Measurements from ENCODE around the gene HIGD1B. TPM values are rescaled to one million over a fixed set of nuclear protein-coding genes. Genes with fewer than 3 reads are reported as not detected.

HIGD1B gene
- total and polyA plus RNA-seq, 10 of the 15 experiments (the other 5 are each of a cell fraction or from before 2014, with no cell fraction given): 1.0 TPM; not detected in 9

DNA sequence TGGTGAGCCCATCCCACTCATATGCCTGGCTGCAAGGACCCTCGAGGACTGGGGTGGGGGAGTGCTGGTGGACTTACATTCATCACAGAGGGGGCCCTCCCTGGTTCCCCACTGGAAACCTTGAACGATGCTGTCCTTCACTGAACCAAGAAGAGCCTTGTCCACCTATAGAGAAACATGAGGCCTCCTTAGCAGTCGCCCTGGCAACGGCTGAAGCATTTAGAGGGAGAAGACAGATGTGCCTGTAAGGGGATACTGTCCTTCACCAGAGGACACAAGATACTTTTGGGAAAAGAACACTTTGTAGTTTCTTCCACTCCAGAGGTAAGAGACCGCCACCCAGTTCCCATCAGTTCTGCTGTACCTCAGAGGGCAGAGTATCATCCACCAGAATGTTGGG, 6.5 kb downstream of the HIGD1B start:
- no peaks in the 10 kb centered on the region for H4K20me1 ChIP-seq (ENCODE audit: control insufficient read depth, insufficient read depth)
- no peaks in the 10 kb centered on the region for H3K9me3 ChIP-seq (replicated peaks; ENCODE audit: control insufficient read depth, insufficient read depth, low read length)
- DNase-seq (ENCODE audit: low read depth, low spot score): no peak
- in situ Hi-C loops (cut with MboI): loop anchor here (25.0 kb wide), 1 partner anchor 1642 kb away; the partner anchor contains the start of gene TMEM106A
- ChIA-PET RAD21 (ENCODE audit: unreplicated experiment) (no interaction called here), CTCF (no interaction called here), SMC1A (ENCODE audit: uncharacterized antibody, unreplicated experiment) (no interaction called here), POLR2A (no interaction called here)
- no peak overlapping the region for H2AFZ ChIP-seq (ENCODE audit: control insufficient read depth, low read depth, low read length)
- H3K27ac ChIP-seq (ENCODE audit: control insufficient read depth, insufficient read depth): no peak overlapping the region
- no peak overlapping the region for H3K4me2 ChIP-seq (ENCODE audit: control insufficient read depth, insufficient read depth)
- H3K4me3 ChIP-seq: no peak overlapping the region
- WGBS (ENCODE audit: insufficient coverage, insufficient replicate concordance, low lambda C conversion rate, missing lambda C conversion rate): 94% methylated on average over 5 of the region's 5 CpGs
- intact Hi-C loops (cut with micrococcal nuclease; ENCODE audit: unreplicated experiment): no loop called here
- peaks cover 37 to 39% of the 10 kb centered on the region in 2 experiments for H3K36me3 ChIP-seq (ENCODE audit: control insufficient read depth in 2 of 2, insufficient read depth in 2 of 2, low read length in 1 of 2)
- no peaks in the 10 kb centered on the region for H3K79me2 ChIP-seq (ENCODE audit: control insufficient read depth, insufficient read depth, low read length)
- H3K9ac ChIP-seq (ENCODE audit: control insufficient read depth, insufficient read depth, low read length): no peak overlapping the region
- TF ChIP-seq ZNF207 (IDR thresholded peaks at IDR 0.05; ENCODE audit: borderline replicate concordance) (no peak), SIN3A (IDR thresholded peaks at IDR 0.05; ENCODE audit: low read depth, low read length) (no peak), BCL11A (IDR thresholded peaks at IDR 0.05; ENCODE audit: low read depth, low read length) (no peak), NFXL1 (IDR thresholded peaks at IDR 0.05; ENCODE audit: borderline replicate concordance) (no peak), CEBPB (IDR thresholded peaks at IDR 0.05; ENCODE audit: borderline replicate concordance in 1 of 2, low read depth in 2 of 2, low read length in 2 of 2) (no peak), CBFB (IDR thresholded peaks at IDR 0.05; ENCODE audit: low read depth) (no peak), EGR1 (IDR thresholded peaks at IDR 0.05; ENCODE audit: borderline replicate concordance in 1 of 2, low read depth in 2 of 2, low read length in 2 of 2) (no peak), HDAC6 (IDR thresholded peaks at IDR 0.05; ENCODE audit: unreplicated experiment) (no peak), RFX5 (IDR thresholded peaks at IDR 0.05; ENCODE audit: low read depth, low read length) (no peak), IRF4 (IDR thresholded peaks at IDR 0.05; ENCODE audit: low read depth, low read length) (no peak)
- TF ChIP-seq, protein P1, sequence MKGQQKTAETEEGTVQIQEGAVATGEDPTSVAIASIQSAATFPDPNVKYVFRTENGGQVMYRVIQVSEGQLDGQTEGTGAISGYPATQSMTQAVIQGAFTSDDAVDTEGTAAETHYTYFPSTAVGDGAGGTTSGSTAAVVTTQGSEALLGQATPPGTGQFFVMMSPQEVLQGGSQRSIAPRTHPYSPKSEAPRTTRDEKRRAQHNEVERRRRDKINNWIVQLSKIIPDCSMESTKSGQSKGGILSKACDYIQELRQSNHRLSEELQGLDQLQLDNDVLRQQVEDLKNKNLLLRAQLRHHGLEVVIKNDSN (IDR thresholded peaks at IDR 0.05; ENCODE audit: borderline replicate concordance, extremely low read length, insufficient read depth, low read depth, low read length): no peak
- TF ChIP-seq, protein P2, sequence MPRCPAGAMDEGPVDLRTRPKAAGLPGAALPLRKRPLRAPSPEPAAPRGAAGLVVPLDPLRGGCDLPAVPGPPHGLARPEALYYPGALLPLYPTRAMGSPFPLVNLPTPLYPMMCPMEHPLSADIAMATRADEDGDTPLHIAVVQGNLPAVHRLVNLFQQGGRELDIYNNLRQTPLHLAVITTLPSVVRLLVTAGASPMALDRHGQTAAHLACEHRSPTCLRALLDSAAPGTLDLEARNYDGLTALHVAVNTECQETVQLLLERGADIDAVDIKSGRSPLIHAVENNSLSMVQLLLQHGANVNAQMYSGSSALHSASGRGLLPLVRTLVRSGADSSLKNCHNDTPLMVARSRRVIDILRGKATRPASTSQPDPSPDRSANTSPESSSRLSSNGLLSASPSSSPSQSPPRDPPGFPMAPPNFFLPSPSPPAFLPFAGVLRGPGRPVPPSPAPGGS (IDR thresholded peaks at IDR 0.05; ENCODE audit: borderline replicate concordance, insufficient read depth, low read depth, low read length, poor library complexity, severe bottlenecking): no peak
- TF ChIP-seq, protein P3, sequence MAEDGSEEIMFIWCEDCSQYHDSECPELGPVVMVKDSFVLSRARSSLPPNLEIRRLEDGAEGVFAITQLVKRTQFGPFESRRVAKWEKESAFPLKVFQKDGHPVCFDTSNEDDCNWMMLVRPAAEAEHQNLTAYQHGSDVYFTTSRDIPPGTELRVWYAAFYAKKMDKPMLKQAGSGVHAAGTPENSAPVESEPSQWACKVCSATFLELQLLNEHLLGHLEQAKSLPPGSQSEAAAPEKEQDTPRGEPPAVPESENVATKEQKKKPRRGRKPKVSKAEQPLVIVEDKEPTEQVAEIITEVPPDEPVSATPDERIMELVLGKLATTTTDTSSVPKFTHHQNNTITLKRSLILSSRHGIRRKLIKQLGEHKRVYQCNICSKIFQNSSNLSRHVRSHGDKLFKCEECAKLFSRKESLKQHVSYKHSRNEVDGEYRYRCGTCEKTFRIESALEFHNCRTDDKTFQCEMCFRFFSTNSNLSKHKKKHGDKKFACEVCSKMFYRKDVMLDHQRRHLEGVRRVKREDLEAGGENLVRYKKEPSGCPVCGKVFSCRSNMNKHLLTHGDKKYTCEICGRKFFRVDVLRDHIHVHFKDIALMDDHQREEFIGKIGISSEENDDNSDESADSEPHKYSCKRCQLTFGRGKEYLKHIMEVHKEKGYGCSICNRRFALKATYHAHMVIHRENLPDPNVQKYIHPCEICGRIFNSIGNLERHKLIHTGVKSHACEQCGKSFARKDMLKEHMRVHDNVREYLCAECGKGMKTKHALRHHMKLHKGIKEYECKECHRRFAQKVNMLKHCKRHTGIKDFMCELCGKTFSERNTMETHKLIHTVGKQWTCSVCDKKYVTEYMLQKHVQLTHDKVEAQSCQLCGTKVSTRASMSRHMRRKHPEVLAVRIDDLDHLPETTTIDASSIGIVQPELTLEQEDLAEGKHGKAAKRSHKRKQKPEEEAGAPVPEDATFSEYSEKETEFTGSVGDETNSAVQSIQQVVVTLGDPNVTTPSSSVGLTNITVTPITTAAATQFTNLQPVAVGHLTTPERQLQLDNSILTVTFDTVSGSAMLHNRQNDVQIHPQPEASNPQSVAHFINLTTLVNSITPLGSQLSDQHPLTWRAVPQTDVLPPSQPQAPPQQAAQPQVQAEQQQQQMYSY (CRISPR knock-in tag; IDR thresholded peaks at IDR 0.05): no peak
- H3K27me3 ChIP-seq (replicated peaks in 1 of 2; ENCODE audit: control insufficient read depth in 2 of 2, insufficient read depth in 2 of 2, low read length in 1 of 2): no peaks in the 10 kb centered on the region
- no peaks in the 10 kb centered on the region for H3K4me1 ChIP-seq (ENCODE audit: control insufficient read depth, insufficient read depth, low read length)
- no peak for FAIRE-seq
- BruUV-seq (replicated peaks): no TSS peak
- ATAC-seq: no peak

All from GM12878 (cell line).